Measurements from ENCODE around the gene CIZ1.

The CIZ1 gene

GRCh38 chr9:128118971-128119665, 72.3 kb downstream of the CIZ1 start:
- no peaks in the 10 kb centered on the region for H3K27me3 ChIP-seq (ENCODE audit: control insufficient read depth in 3 of 3, insufficient read depth in 3 of 3, low read depth in 1 of 3, low read length in 3 of 3)
- no peak overlapping the region for H3K4me3 ChIP-seq (ENCODE audit: low read length in 2 of 2)
- H3K9me3 ChIP-seq (replicated peaks in 1 of 2; ENCODE audit: control insufficient read depth in 2 of 2, insufficient read depth in 1 of 2, low read depth in 1 of 2, low read length in 2 of 2), result no peaks in the 10 kb centered on the region
- H3K4me1 ChIP-seq (ENCODE audit: control insufficient read depth in 2 of 2, insufficient read depth in 1 of 2, low read depth in 1 of 2, low read length in 2 of 2), result peaks cover 4 to 7% of the 10 kb centered on the region in 2 donors
- no peak overlapping the region for H2AK5ac ChIP-seq (ENCODE audit: low read depth, low read length)
- no peak overlapping the region for H4K8ac ChIP-seq (ENCODE audit: low read depth, low read length)
- DNase-seq (ENCODE audit: low spot score), result no peak
- no CpG with 5 or more reads among the region's 15 CpGs for WGBS, 2 donors (ENCODE audit: extremely low coverage in 2 of 2, insufficient read length in 2 of 2, insufficient replicate concordance in 1 of 2)
- no peak overlapping the region for H2BK5ac ChIP-seq (ENCODE audit: low read length)
- peaks cover 2% of the 10 kb centered on the region for H3K79me1 ChIP-seq (ENCODE audit: low read depth, low read length)
- no peak overlapping the region for H3K14ac ChIP-seq (ENCODE audit: low read length)
- peak overlapping the region; percentile 65 for H3K23ac ChIP-seq (ENCODE audit: low read depth, low read length, poor library complexity)
- H3K4me2 ChIP-seq (ENCODE audit: insufficient read depth, low read length, poor library complexity, severe bottlenecking), result no peak overlapping the region
- no peak overlapping the region for H4K91ac ChIP-seq (ENCODE audit: low read depth, low read length, poor library complexity)
- H3K36me3 ChIP-seq (replicated peaks in 1 of 2; ENCODE audit: control insufficient read depth in 2 of 2, insufficient read depth in 2 of 2, low read length in 2 of 2), result peaks cover 18 to 34% of the 10 kb centered on the region in 2 donors
- H2BK120ac ChIP-seq (ENCODE audit: low read depth, low read length), result no peak overlapping the region
- H3K27ac ChIP-seq (replicated peaks; ENCODE audit: low read length), result no peak overlapping the region
- no peak overlapping the region for H3K18ac ChIP-seq (ENCODE audit: low read length)
- no peak overlapping the region for H2BK12ac ChIP-seq (ENCODE audit: low read length)
- no peak overlapping the region for H3K9ac ChIP-seq (ENCODE audit: low read depth, low read length, poor library complexity)
- H3K4ac ChIP-seq (ENCODE audit: low read length), result no peak overlapping the region
- no peak overlapping the region for H2AFZ ChIP-seq (ENCODE audit: low read length)
- peak overlapping the region; percentile 9 for H2BK15ac ChIP-seq (ENCODE audit: low read length)

GRCh38 chr9:128118472-128118857, 72.9 kb downstream of the CIZ1 start:
- peaks cover 15 to 30% of the 10 kb centered on the region in 2 donors for H3K36me3 ChIP-seq (replicated peaks in 1 of 2; ENCODE audit: control insufficient read depth in 2 of 2, insufficient read depth in 2 of 2, low read length in 2 of 2)
- no peak overlapping the region for H2AK5ac ChIP-seq (ENCODE audit: low read depth, low read length)
- peak overlapping the region; percentile 95 for H2AFZ ChIP-seq (ENCODE audit: low read length)
- no peak overlapping the region for H3K4ac ChIP-seq (ENCODE audit: low read length)
- peak overlapping the region; percentile 65 for H3K9ac ChIP-seq (ENCODE audit: low read depth, low read length, poor library complexity)
- no CpG with 5 or more reads among the region's 3 CpGs for WGBS, 2 donors (ENCODE audit: extremely low coverage in 2 of 2, insufficient read length in 2 of 2, insufficient replicate concordance in 1 of 2)
- no peak overlapping the region for H2BK120ac ChIP-seq (ENCODE audit: low read depth, low read length)
- H3K14ac ChIP-seq (ENCODE audit: low read length), result no peak overlapping the region
- H3K4me1 ChIP-seq (ENCODE audit: control insufficient read depth in 2 of 2, insufficient read depth in 1 of 2, low read depth in 1 of 2, low read length in 2 of 2), result peaks cover 4 to 7% of the 10 kb centered on the region in 2 donors
- H3K27ac ChIP-seq (replicated peaks; ENCODE audit: low read length), result no peak overlapping the region
- peaks cover 2% of the 10 kb centered on the region for H3K79me1 ChIP-seq (ENCODE audit: low read depth, low read length)
- no peak overlapping the region for H4K8ac ChIP-seq (ENCODE audit: low read depth, low read length)
- no peaks in the 10 kb centered on the region for H3K9me3 ChIP-seq (replicated peaks in 1 of 2; ENCODE audit: control insufficient read depth in 2 of 2, insufficient read depth in 1 of 2, low read depth in 1 of 2, low read length in 2 of 2)
- no peaks in the 10 kb centered on the region for H3K27me3 ChIP-seq (ENCODE audit: control insufficient read depth in 3 of 3, insufficient read depth in 3 of 3, low read depth in 1 of 3, low read length in 3 of 3)
- no peak overlapping the region for H2BK5ac ChIP-seq (ENCODE audit: low read length)
- H3K23ac ChIP-seq (ENCODE audit: low read depth, low read length, poor library complexity), result peak overlapping the region; percentile 4
- H3K4me3 ChIP-seq (ENCODE audit: low read length in 2 of 2), result no peak overlapping the region
- H3K4me2 ChIP-seq (ENCODE audit: insufficient read depth, low read length, poor library complexity, severe bottlenecking), result no peak overlapping the region
- no peak overlapping the region for H2BK15ac ChIP-seq (ENCODE audit: low read length)
- H4K91ac ChIP-seq (ENCODE audit: low read depth, low read length, poor library complexity), result no peak overlapping the region
- H3K18ac ChIP-seq (ENCODE audit: low read length), result no peak overlapping the region
- no peak for DNase-seq (ENCODE audit: low spot score)
- H2BK12ac ChIP-seq (ENCODE audit: low read length), result no peak overlapping the region

GRCh38 chr9:128117613-128118471, 73.5 kb downstream of the CIZ1 start:
- Histone ChIP-seq H2BK5ac (ENCODE audit: low read length) (no peak overlapping the region), H2BK120ac (ENCODE audit: low read depth, low read length) (no peak overlapping the region), H3K4me2 (ENCODE audit: insufficient read depth, low read length, poor library complexity, severe bottlenecking) (no peak overlapping the region), H3K27ac (replicated peaks; ENCODE audit: low read length) (no peak overlapping the region), H2BK15ac (ENCODE audit: low read length) (no peak overlapping the region), H3K4ac (ENCODE audit: low read length) (no peak overlapping the region), H2AK5ac (ENCODE audit: low read depth, low read length) (no peak overlapping the region), H4K8ac (ENCODE audit: low read depth, low read length) (no peak overlapping the region), H4K91ac (ENCODE audit: low read depth, low read length, poor library complexity) (no peak overlapping the region), H3K4me3 (ENCODE audit: low read length in 2 of 2) (peak overlapping the region in 1 of 2 donors; percentile 35), H3K79me1 (ENCODE audit: low read depth, low read length) (peaks cover 2% of the 10 kb centered on the region), H3K18ac (ENCODE audit: low read length) (peak overlapping the region; percentile 58), H3K23ac (ENCODE audit: low read depth, low read length, poor library complexity) (peak overlapping the region; percentile 6), H3K14ac (ENCODE audit: low read length) (no peak overlapping the region), H3K36me3 (replicated peaks in 1 of 2; ENCODE audit: control insufficient read depth in 2 of 2, insufficient read depth in 2 of 2, low read length in 2 of 2) (peaks cover 17 to 24% of the 10 kb centered on the region in 2 donors), H3K9me3 (replicated peaks in 1 of 2; ENCODE audit: control insufficient read depth in 2 of 2, insufficient read depth in 1 of 2, low read depth in 1 of 2, low read length in 2 of 2) (no peaks in the 10 kb centered on the region), H3K27me3 (ENCODE audit: control insufficient read depth in 3 of 3, insufficient read depth in 3 of 3, low read depth in 1 of 3, low read length in 3 of 3) (no peaks in the 10 kb centered on the region), H2AFZ (ENCODE audit: low read length) (peak overlapping the region; percentile 95), H3K4me1 (ENCODE audit: control insufficient read depth in 2 of 2, insufficient read depth in 1 of 2, low read depth in 1 of 2, low read length in 2 of 2) (peaks cover 4 to 7% of the 10 kb centered on the region in 2 donors), H2BK12ac (ENCODE audit: low read length) (no peak overlapping the region), H3K9ac (ENCODE audit: low read depth, low read length, poor library complexity) (no peak overlapping the region)
- WGBS, 2 donors (ENCODE audit: extremely low coverage in 2 of 2, insufficient read length in 2 of 2, insufficient replicate concordance in 1 of 2), result no CpG with 5 or more reads among the region's 27 CpGs
- peak; percentile 94 for DNase-seq (ENCODE audit: low spot score)

All from neuronal stem cell (in vitro differentiated cells).